Kasumi-1 (cell line): ENCODE measurements around the gene SYNGR3.
A peak's percentile ranks its signal among the peaks of the same experiment; 100 is the strongest.
"Not testable (repeated sequence)": the region's sequence is repeated elsewhere in the genome, so short reads cannot be mapped to it uniquely, and the experiment has no call there.

ENCODE experiments used
- DNase-seq, 2 experiments: peaks; one replicate each; lab custom pipeline; 2025; lab: John Stamatoyannopoulos, UW

The SYNGR3 gene

DNA sequence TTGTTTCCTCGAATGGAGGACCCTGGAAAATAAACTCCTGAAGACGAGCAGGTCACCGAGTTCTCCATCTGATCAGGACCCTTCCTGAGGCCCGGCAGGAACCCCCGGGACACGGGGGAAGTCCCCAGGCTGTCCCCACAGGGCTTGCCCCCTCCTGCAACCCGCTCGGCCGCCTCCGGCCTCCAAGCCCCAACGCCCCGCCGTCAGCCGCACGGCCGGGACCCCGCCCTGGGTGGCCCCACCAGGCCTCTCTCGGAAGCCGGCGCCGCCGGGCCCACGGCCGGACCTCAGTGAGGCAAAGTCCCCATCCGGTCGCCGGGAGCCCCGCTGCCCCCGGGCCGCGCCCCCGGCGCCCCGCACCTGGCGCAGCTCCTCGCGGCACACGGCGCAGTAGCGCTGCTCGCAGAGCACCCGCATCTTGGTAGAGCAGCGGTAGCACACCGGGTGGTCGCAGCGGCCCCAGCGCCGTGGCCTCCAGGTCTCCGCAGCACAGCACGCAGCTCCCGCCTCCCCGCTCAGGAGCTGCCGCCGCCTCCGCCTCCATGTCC is 19.5 kb downstream of the SYNGR3 start:
- DNase-seq: no peak

DNA sequence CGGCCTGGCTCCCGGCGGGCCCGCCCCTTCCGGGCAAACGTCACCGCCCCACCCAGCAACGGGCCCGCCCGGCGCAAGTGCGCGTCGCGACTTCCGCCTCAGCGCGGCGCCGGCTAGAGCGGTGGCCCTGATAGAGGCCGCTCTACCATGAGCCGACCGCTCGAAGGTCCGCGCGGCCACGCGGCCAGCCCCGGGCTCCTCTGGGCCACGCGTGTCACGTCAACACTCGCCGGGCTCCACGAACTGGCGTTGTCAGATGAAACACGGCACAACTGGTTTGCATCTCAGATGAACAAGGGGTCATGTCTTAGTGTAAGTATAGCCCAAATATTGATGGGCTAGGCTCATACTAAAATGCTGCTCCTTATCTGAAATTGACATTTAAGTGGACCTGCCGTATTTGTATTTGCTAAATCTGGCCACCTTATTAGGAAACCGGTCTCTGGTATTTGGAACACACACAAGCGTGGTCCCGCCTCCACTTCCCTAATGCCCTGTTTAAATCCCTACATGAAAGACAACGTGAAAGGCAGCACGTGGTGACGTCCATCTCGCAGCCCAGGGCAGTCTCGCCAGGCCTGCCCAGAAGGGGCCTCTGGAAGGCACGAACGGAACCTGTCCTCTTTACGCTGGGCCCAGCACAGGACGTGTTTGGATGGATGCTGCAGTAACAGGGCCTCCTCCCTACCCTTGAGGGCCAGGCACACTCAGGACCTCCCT is 20.2 kb downstream of the SYNGR3 start, which contains the start of gene ZNF598:
Gene ZNF598, minus strand, starts transcription at position 31 of the 720 bp plus-strand sequence.
- DNase-seq: peak; percentile 30 to 37

DNA sequence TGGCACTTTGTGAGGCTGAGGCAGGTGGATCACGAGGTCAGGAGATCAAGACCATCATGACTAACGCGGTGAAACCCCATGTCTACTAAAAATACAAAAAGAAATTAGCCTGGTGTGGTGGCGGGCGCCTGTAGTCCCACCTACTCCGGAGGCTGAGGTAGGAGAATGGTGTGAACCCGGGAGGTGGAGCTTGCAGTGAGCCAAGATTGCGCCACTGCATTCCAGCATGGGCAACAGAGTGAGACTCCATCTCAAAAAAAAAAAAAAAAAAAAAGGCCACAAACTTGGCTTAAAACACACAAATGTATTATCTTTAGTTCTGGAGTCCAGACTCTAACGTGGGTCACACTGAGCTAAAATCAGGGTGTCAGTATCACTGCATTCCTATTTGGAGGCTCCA is 22.0 kb downstream of the SYNGR3 start:
- not testable (repeated sequence) for DNase-seq

DNA sequence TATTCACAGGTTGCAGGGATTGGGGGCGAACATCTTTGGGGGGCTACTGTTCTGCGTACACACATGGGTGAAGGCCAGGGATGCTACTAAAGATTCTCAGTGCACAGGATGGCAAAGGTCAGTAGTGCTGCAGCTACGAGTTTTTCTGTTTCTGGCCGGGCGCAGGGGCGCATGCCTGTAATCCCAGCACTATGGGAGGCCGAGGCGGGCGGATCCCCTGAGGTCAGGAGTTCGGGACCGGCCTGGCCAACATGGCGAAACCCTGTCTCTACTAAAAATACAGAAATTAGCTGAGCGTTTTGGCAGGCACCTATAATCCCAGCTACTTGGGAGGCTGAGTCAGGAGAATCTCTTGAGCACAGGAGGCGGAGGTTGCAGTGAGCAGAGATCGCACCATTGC is 23.8 kb downstream of the SYNGR3 start:
- DNase-seq: no peak

DNA sequence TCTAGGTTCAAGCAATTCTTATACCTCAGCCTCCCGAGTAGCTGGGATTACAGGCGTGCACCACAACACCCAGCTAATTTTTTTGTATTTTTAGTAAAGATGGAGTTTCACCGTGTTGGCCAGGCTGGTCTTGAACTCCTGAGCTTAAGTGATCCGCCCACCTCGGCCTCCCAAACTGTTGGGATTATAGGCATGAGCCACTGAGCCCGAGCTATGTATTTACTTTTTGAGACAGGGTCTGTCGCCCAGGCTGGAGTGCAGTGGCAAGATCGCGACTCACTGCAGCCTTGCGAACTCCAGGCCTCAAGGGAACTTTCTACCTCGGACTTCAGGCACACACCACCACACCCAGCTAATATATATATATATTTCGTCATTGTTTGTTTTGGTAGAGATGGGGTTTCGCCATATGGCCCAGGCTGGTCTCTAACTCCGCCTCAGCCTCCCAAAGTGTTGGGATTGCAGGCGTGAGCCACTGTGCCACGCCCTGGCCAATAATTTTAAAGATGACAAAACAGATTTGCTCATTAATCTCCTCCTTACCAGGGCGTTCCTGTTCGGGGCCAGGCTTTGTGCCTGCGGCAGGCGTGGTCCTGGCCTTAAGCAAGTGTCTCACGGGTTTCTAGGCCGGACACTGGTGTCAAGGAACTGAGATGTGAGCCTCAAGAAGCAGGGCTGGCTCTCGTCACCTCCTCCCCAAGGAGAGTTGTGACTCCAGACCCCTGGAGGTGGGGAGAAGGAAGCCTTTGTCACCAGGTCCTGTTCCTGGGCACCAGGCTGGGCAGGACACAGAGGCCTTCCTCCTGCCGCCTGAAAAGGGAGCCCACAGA is 25.6 kb downstream of the SYNGR3 start:
- no peak for DNase-seq

DNA sequence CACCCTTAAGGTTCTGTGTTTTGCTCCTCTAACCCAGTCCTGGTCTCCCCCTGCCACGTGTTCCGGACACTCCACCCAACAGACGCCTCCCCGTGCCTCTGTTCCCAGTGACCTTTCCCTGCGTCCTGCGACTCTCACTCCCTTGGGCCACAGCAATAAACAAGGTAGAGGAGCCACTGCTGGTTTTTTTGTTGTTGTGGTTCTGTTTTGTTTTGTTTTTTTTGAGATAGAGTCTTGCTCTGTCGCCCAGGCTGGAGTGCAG is 26.1 kb downstream of the SYNGR3 start:
- no peak for DNase-seq

DNA sequence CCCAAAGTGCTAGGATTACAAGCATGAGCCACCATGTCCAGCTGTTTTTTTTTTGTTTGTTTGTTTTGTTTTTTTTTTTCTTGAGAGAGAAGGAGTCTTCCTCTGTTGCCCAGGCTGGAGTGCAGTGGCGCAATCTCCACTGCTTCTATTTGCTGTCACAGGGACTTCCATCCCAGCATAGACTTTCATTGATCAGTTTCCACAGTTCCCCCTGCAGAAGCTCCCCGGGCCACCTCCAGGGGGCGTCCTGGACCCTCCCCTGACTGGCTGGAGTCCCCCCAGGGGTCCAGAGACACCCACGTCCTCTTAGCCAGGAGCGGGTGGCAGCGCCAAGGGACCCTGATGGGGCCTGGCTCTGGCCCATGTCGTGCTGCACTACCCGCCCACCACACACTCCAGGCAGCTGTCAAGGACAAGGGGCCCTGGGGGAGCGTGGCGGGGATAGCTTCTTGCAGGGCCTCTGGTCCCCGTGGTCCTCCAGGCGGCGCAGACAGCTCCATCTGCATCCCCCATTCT is 26.7 kb downstream of the SYNGR3 start:
- DNase-seq: no peak

DNA sequence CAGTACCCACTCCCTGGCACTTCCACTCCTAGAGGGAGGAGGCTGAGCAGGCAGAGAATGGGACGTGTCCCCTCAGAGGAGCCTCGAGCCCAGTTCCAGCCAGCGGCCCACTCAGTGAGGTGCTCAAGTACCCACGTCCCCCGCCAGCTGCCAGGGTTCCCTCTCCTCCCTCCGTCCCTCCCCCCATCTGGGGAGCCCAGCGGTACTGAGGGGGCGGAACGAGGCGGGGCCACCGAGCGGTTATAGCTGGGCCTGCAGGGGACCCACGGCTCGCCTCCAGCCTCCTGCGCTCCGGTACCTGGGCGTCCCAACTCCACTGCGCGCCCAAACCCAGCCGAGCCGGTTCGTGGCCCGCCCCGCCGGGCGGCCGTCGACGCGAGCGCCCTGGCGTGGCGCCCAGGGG is 29.7 kb downstream of the SYNGR3 start, which contains the start of gene NPW:
Gene NPW, plus strand, starts transcription at position 268 of the 403 bp plus-strand sequence.
- DNase-seq: no peak

DNA sequence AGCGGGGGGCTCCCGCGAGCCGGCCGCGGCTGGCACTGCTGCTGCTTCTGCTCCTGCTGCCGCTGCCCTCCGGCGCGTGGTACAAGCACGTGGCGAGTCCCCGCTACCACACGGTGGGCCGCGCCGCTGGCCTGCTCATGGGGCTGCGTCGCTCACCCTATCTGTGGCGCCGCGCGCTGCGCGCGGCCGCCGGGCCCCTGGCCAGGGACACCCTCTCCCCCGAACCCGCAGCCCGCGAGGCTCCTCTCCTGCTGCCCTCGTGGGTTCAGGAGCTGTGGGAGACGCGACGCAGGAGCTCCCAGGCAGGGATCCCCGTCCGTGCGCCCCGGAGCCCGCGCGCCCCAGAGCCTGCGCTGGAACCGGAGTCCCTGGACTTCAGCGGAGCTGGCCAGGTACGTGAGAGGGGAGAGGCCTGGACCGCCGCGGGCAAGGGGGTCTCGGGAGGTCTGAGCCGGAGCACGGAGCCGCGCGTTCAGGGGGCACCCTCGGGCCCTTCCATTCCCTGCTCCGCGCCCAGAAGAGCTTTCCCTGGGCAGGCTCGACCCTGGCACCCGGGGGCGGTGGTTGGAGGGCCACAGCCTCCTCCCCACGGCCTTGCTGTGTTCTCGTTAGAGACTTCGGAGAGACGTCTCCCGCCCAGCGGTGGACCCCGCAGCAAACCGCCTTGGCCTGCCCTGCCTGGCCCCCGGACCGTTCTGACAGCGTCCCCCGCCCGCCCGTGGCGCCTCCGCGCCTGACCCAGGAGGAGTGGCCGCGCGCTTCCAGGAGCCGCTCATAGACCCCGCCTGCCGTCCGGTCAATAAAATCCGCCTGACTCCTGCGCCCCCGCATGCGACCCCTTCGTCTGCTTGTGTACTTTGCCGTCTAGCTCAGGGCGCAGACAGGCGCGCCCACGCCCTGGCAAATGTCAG is 30.4 kb downstream of the SYNGR3 start:
- no peak for DNase-seq

DNA sequence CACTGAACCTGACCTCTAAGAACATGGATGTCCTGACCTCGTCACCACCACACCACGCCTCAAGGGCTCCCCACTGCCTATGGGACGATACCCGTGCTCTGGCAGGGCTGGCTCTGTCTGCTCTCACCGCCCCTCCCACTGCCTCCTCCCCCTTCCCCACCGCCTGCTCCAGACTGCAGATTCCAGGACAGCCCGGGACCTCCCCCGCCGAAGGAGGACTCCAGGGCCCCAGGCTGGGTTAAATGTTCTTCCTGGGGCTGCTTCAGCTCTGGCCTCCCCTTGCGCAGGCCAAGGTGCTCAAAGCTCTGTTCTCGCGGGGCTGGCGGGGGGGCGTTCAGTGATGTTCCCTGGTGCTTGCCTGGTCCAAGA is 32.9 kb downstream of the SYNGR3 start:
- DNase-seq: peak; percentile 29 to 38

DNA sequence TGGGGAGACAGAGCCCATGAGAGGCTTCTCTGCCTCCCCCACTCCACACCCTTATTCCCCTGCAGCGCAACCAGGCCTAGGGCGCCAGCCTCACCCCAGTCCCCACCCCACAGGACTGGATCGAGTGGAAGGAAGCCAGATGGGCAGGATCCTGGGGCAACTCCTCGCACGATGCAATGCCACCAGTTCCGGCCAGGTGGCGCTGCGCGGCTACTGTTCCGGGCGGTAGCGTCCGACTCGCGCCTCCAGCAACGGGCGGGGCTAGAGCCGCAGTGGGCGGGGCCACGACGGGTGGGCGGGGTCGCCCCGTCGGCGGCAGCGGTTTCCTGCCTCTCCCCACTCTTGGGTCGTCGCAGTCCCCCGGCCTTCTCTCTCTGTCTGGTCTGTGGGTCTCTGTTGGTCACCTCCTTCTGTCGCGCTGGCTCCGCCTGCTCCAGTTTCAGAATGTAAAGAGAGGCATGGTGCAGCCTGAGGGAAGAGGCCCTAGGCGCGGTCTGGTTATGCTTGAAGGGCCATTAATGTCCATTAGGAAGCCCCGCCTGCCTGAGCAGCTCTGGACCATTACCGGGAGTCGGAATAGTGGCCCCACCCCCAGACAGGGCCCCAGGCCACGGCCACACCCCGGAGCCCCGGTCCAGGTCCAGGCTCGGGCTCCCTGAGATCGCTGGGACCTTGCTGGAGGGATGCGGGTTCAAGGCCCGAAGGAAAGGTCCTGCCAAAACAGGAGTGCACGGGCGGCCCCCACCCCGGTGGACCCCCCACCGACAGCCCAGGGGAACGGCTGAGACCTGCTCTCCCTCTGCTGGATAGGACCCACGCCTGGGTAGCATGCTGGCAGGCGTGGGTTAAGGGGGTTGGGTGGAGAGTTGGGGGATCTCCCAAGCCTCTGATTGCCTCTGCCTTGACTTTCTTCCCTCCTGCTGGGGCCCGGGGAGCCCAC is 33.6 kb downstream of the SYNGR3 start:
- DNase-seq: peak; percentile 52 to 57

DNA sequence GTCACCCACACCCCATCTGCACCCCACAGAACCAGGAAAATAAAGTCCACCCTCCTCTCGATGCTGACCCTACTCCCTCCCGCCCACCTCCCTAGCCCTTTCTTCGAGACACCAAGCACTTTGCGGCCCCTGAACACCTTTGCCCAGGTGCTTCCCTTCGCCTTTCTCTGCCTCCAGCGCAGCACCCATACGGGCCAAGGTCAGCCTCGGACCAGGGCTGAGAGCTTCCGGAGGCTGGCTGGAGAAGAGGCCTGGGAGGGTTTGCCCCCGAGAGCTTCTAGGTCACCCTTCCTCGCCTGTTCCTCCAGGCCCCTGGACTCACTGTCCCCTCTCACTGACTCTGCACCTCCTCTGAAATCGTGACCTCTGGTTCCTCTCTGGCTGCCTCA is 34.3 kb downstream of the SYNGR3 start:
- DNase-seq: no peak

DNA sequence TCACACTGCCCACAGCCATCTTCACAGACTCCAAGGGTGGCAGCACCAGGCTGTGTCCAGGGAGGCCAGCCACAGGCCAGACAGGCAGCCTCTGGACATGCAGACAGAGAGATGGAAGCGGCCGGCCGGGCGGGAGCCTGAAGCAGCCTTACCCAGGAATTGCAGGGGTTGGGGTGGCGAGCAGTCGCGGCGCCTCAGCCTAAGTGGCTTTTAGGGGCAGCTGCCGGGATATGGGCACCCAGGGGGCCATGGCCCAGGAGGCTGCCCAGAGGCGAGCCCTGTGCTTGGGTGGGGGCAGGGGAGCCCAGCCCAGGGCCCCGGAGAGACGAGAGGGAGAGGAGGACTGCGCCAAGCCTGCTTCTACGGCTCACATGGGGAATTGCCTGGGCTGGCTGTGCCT is 35.5 kb downstream of the SYNGR3 start:
- DNase-seq: no peak

DNA sequence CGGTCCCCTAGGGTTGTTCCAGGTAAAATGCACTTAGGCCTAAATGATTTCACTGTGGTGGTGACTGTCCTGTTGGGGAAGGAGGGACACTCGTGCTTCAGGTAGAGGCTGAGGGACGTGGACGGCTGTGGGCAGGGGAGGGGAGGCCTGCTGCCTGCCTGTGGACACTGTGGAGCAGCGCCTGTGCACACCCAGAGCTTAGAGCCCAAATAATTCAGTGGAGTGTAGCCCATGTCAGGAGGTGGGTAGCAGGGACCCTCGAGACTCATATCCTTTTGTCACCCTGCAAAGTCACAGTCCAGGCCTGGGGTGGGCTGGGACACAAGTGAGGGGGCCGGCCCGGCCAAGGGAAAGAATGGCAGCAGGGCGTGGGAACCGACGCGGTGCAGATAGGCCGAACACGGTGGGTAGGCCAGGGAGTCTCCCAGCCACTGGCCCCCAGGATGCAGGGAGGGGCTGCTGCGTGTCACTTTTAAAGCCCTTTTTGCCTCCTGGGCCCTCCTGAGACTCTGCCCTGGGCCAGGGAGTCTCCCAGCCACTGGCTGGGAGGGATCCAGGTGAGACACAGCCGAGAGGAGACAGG is 36.2 kb downstream of the SYNGR3 start:
- no peak for DNase-seq

DNA sequence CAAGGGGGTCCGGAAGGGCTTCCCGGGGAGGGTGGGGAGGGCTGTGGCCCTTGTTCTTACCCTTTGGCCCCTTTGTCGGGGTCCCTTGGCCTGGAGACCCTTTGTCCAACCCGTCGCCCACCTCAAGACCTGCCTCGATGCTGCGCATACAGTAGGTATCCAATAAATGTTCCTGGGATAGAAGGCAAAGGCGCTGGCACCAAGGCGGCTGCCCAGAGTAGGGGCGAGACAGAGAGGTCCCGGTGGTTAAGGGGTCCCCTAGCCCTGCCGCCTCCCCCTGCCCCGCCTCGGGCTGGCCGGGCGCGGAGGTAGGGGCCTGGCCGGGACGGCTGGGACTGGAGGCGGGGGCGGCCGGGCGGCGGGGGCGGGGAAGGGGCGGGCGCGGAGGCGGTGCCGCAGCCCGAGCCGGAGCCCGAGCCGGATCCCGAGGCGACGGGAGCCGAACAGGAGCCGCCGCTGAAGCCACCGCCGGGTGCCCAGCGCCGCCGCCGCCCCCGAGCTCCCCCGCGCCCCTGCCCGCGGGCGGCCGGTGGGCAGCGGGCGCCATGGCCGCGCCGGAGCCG is 36.8 kb downstream of the SYNGR3 start, which contains the start of gene NHERF2:
Gene NHERF2, plus strand, starts transcription at position 442 of the 563 bp plus-strand sequence. Its CDS starts 104 bp downstream, at position 546.
- no peak for DNase-seq

DNA sequence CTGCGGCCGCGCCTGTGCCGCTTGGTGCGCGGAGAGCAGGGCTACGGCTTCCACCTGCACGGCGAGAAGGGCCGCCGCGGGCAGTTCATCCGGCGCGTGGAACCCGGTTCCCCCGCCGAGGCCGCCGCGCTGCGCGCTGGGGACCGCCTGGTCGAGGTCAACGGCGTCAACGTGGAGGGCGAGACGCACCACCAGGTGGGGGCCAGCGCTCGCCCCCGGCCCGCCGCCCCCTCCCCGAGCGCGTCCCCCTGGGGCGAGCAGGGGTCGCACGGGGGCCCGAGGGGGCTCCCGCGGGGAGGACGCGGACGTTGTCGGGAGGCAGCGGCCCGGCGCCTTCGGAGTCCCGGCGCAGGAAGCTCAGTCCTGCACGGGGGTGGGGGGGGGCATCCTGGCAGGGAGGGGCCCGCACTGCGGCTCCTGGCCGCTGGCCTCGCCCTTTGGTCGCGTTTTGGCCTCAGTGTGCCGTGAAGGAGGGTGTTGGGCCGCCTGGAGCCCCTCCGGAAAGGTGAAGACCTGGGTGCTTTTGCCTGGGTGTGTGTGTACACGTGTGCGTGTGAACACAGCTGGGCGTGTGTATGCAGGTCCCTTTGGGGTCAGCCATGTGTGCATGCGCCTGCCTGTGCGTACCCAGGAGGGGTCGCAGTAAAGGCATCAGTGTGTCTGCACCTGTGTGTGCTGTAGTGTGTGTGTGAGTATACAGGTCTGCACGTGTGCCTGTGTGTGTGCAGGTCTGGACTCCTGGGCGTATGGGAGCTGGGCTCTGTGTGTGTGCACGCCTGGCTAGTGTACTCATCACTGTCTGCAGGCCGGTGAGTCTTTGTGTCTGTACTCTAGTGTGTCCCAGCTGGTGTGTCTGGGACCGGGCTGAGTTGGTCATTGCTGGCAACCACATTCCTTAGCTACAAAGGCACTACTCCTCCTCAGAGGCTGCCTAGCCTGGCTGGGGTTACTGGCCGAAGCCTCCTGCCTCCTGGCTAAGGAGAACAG is 37.5 kb downstream of the SYNGR3 start:
- DNase-seq: no peak

DNA sequence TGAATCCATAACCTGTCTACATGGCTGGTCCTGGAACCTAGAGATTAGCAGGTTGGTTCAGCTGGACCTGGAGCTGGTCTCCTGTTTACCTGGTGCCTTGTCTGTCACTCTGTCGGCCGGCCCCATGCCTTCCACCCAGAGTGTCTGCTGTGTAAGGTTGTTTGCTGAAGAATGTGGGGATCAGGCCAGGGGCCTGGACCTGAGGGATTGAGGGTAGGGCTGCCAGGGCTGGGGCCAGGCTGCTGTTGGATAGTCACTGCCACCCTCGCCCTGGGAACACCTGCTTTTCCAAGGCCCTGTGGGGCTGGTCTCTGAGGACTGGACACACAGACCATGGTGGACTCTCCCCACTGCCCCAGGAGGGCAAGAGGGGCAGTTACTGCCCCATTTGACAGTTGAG is 38.4 kb downstream of the SYNGR3 start:
- DNase-seq: no peak

DNA sequence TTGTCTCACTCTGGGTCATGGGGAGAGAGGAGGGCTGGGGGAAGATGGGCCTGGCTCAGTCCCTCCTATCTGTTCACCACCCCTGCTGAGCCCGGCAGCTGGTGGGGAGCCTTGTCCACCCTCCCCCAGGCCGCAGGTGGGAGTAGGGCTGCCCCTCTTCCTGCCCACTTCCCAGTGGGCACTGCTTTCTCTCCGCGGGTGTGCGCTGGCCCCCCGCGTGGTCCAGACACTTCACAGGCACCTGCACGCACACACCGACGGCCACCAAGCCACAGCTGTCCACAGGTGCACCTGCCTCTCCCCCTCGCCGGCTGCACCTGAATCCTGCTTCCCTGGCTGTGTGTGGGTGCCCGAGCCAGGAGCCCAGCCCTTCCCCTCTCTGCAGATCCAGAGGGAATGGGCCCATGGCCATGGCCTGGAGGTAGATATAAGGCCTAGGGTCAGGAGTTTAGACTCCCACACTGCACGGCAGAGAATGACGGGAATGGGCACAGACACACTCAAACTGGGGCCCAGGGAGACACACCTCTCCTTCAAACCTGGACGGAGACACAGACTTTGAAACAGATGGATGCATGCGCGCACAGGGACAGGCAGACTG is 39.0 kb downstream of the SYNGR3 start:
- DNase-seq: no peak
